Measurements from ENCODE around the gene BATF.

Gene BATF

GRCh38 chr14:75496755-75497154 lies 25.5 kb upstream of the BATF start:
- no peak overlapping the region for H3K14ac ChIP-seq (ENCODE audit: low read length in 2 of 2)
- no peak overlapping the region for H3K9ac ChIP-seq (ENCODE audit: low read length)
- H3K4ac ChIP-seq (ENCODE audit: low read depth in 1 of 2, low read length in 2 of 2): no peak overlapping the region
- H2BK120ac ChIP-seq (ENCODE audit: low read depth, low read length): no peak overlapping the region
- no peak overlapping the region for H2AK5ac ChIP-seq (ENCODE audit: low read length, severe bottlenecking)
- no peak for DNase-seq
- no peaks in the 10 kb centered on the region for H3K79me1 ChIP-seq (replicated peaks; ENCODE audit: low read length, poor library complexity, severe bottlenecking)
- no peak overlapping the region for H2BK5ac ChIP-seq (ENCODE audit: low read depth, low read length, poor library complexity, severe bottlenecking)
- 91% methylated on average over 4 of the region's 4 CpGs for WGBS
- no peak overlapping the region for H4K91ac ChIP-seq (ENCODE audit: low read length)
- H3K18ac ChIP-seq (ENCODE audit: low read depth in 1 of 2, low read length in 2 of 2): no peak overlapping the region
- no peak overlapping the region for H3K27ac ChIP-seq (ENCODE audit: low read length, poor library complexity, severe bottlenecking)
- H2AFZ ChIP-seq (ENCODE audit: low read depth, low read length): no peak overlapping the region
- no peaks in the 10 kb centered on the region for H3K36me3 ChIP-seq (ENCODE audit: control insufficient read depth in 1 of 2, insufficient read depth in 2 of 2, low read depth in 1 of 2, low read length in 2 of 2)
- no peaks in the 10 kb centered on the region for H3K27me3 ChIP-seq (ENCODE audit: control insufficient read depth in 1 of 2, insufficient read depth in 1 of 2, low read length in 2 of 2)
- H2BK15ac ChIP-seq (ENCODE audit: low read depth, poor library complexity, severe bottlenecking): no peak overlapping the region
- H3K23ac ChIP-seq (ENCODE audit: low read length in 2 of 2): no peak overlapping the region
- no peak overlapping the region for H4K8ac ChIP-seq (ENCODE audit: low read length)
- H3K4me2 ChIP-seq (ENCODE audit: low read length, poor library complexity, severe bottlenecking): no peak overlapping the region
- H3K9me3 ChIP-seq (ENCODE audit: control insufficient read depth, low read length): no peaks in the 10 kb centered on the region
- no peak overlapping the region for H2BK12ac ChIP-seq (ENCODE audit: low read length in 2 of 2)
- H3K4me3 ChIP-seq (ENCODE audit: insufficient read depth in 1 of 2, low read depth in 1 of 2, low read length in 2 of 2): no peak overlapping the region
- H3K4me1 ChIP-seq (ENCODE audit: control insufficient read depth, insufficient read depth, low read depth, low read length): no peaks in the 10 kb centered on the region

GRCh38 chr14:75497191-75497590 lies 25.1 kb upstream of the BATF start:
- no peak overlapping the region for H3K27ac ChIP-seq (ENCODE audit: low read length, poor library complexity, severe bottlenecking)
- H2AFZ ChIP-seq (ENCODE audit: low read depth, low read length): no peak overlapping the region
- no peak overlapping the region for H3K9ac ChIP-seq (ENCODE audit: low read length)
- 86% methylated on average over 4 of the region's 4 CpGs for WGBS
- DNase-seq: no peak
- H4K91ac ChIP-seq (ENCODE audit: low read length): no peak overlapping the region
- H2BK5ac ChIP-seq (ENCODE audit: low read depth, low read length, poor library complexity, severe bottlenecking): no peak overlapping the region
- H2BK12ac ChIP-seq (ENCODE audit: low read length in 2 of 2): no peak overlapping the region
- no peak overlapping the region for H3K14ac ChIP-seq (ENCODE audit: low read length in 2 of 2)
- no peaks in the 10 kb centered on the region for H3K4me1 ChIP-seq (ENCODE audit: control insufficient read depth, insufficient read depth, low read depth, low read length)
- H3K36me3 ChIP-seq (ENCODE audit: control insufficient read depth in 1 of 2, insufficient read depth in 2 of 2, low read depth in 1 of 2, low read length in 2 of 2): no peaks in the 10 kb centered on the region
- H4K8ac ChIP-seq (ENCODE audit: low read length): no peak overlapping the region
- no peak overlapping the region for H3K4me2 ChIP-seq (ENCODE audit: low read length, poor library complexity, severe bottlenecking)
- H3K4me3 ChIP-seq (ENCODE audit: insufficient read depth in 1 of 2, low read depth in 1 of 2, low read length in 2 of 2): no peak overlapping the region
- H3K23ac ChIP-seq (ENCODE audit: low read length in 2 of 2): no peak overlapping the region
- H3K4ac ChIP-seq (ENCODE audit: low read depth in 1 of 2, low read length in 2 of 2): no peak overlapping the region
- no peak overlapping the region for H2AK5ac ChIP-seq (ENCODE audit: low read length, severe bottlenecking)
- H2BK120ac ChIP-seq (ENCODE audit: low read depth, low read length): no peak overlapping the region
- no peak overlapping the region for H3K18ac ChIP-seq (ENCODE audit: low read depth in 1 of 2, low read length in 2 of 2)
- H2BK15ac ChIP-seq (ENCODE audit: low read depth, poor library complexity, severe bottlenecking): no peak overlapping the region
- no peaks in the 10 kb centered on the region for H3K27me3 ChIP-seq (ENCODE audit: control insufficient read depth in 1 of 2, insufficient read depth in 1 of 2, low read length in 2 of 2)
- H3K79me1 ChIP-seq (replicated peaks; ENCODE audit: low read length, poor library complexity, severe bottlenecking): no peaks in the 10 kb centered on the region
- no peaks in the 10 kb centered on the region for H3K9me3 ChIP-seq (ENCODE audit: control insufficient read depth, low read length)

- no peaks in the 10 kb centered on the region for H3K36me3 ChIP-seq (ENCODE audit: control insufficient read depth in 1 of 2, insufficient read depth in 2 of 2, low read depth in 1 of 2, low read length in 2 of 2)
- DNase-seq: no peak
- no peak overlapping the region for H2BK120ac ChIP-seq (ENCODE audit: low read depth, low read length)
- WGBS: 94% methylated on average over 7 of the region's 11 CpGs
- no peak overlapping the region for H2AFZ ChIP-seq (ENCODE audit: low read depth, low read length)
- H3K9me3 ChIP-seq (ENCODE audit: control insufficient read depth, low read length): no peaks in the 10 kb centered on the region
- no peak overlapping the region for H3K4me2 ChIP-seq (ENCODE audit: low read length, poor library complexity, severe bottlenecking)
- H3K4ac ChIP-seq (ENCODE audit: low read depth in 1 of 2, low read length in 2 of 2): no peak overlapping the region
- H3K9ac ChIP-seq (ENCODE audit: low read length): no peak overlapping the region
- no peak overlapping the region for H4K91ac ChIP-seq (ENCODE audit: low read length)
- no peak overlapping the region for H2BK5ac ChIP-seq (ENCODE audit: low read depth, low read length, poor library complexity, severe bottlenecking)
- H3K27me3 ChIP-seq (ENCODE audit: control insufficient read depth in 1 of 2, insufficient read depth in 1 of 2, low read length in 2 of 2): no peaks in the 10 kb centered on the region
- no peak overlapping the region for H3K23ac ChIP-seq (ENCODE audit: low read length in 2 of 2)
- no peak overlapping the region for H2BK12ac ChIP-seq (ENCODE audit: low read length in 2 of 2)
- H3K4me1 ChIP-seq (ENCODE audit: control insufficient read depth, insufficient read depth, low read depth, low read length): no peaks in the 10 kb centered on the region
- no peak overlapping the region for H2AK5ac ChIP-seq (ENCODE audit: low read length, severe bottlenecking)
- no peak overlapping the region for H2BK15ac ChIP-seq (ENCODE audit: low read depth, poor library complexity, severe bottlenecking)
- H3K79me1 ChIP-seq (replicated peaks; ENCODE audit: low read length, poor library complexity, severe bottlenecking): no peaks in the 10 kb centered on the region
- no peak overlapping the region for H3K4me3 ChIP-seq (ENCODE audit: insufficient read depth in 1 of 2, low read depth in 1 of 2, low read length in 2 of 2)
- H4K8ac ChIP-seq (ENCODE audit: low read length): no peak overlapping the region
- H3K14ac ChIP-seq (ENCODE audit: low read length in 2 of 2): no peak overlapping the region
- H3K27ac ChIP-seq (ENCODE audit: low read length, poor library complexity, severe bottlenecking): no peak overlapping the region
- H3K18ac ChIP-seq (ENCODE audit: low read depth in 1 of 2, low read length in 2 of 2): no peak overlapping the region
Observed at GRCh38 chr14:75497701-75498100, 24.6 kb upstream of the BATF start.

DNA sequence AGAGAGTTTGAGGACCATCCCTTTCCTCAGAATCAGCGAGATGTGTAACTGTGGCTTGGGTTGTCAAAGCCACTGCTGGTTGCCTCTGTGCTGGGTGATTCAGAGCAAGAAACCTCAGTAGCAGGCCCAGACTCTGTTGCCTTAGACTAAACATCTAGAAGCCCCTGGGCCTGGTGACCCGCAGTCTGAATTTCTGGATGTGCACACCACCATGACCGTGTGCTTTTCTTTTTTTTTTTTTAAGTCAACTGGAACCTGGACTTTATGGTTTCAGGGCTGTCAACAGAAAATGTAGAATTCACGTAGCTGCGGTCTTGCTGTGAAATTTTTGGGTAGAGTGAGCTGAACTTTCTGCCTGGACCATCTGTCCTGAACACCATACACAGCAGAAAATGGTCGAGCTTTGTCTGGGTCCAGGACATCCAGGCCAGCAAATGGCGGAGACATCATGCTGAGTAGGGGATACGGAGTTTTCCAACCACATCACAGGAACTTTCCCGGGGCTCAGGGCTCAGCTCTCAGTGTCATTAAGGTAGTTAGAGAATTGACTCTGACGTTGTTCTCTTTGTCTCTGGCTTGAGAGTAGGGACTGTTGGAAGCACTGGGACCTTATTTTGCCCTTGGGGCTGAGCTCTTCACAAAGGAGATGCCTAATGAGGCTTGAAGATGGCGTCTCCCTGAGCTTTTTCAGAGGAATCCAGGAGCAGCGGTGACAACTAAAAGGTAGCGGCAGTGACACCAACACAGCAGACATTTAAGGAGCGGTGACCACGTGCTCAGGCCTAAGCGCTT lies 23.0 kb upstream of the BATF start:
- Histone ChIP-seq H2AFZ (ENCODE audit: low read depth, low read length) (no peak overlapping the region), H3K9me3 (ENCODE audit: control insufficient read depth, low read length) (no peaks in the 10 kb centered on the region), H3K4me3 (ENCODE audit: insufficient read depth in 1 of 2, low read depth in 1 of 2, low read length in 2 of 2) (no peak overlapping the region), H3K4me1 (ENCODE audit: control insufficient read depth, insufficient read depth, low read depth, low read length) (no peaks in the 10 kb centered on the region), H3K14ac (ENCODE audit: low read length in 2 of 2) (no peak overlapping the region), H2AK5ac (ENCODE audit: low read length, severe bottlenecking) (no peak overlapping the region), H3K27me3 (ENCODE audit: control insufficient read depth in 1 of 2, insufficient read depth in 1 of 2, low read length in 2 of 2) (no peaks in the 10 kb centered on the region), H4K91ac (ENCODE audit: low read length) (no peak overlapping the region), H3K36me3 (ENCODE audit: control insufficient read depth in 1 of 2, insufficient read depth in 2 of 2, low read depth in 1 of 2, low read length in 2 of 2) (no peaks in the 10 kb centered on the region), H3K9ac (ENCODE audit: low read length) (no peak overlapping the region), H2BK12ac (ENCODE audit: low read length in 2 of 2) (no peak overlapping the region), H3K18ac (ENCODE audit: low read depth in 1 of 2, low read length in 2 of 2) (no peak overlapping the region), H3K4ac (ENCODE audit: low read depth in 1 of 2, low read length in 2 of 2) (no peak overlapping the region), H2BK120ac (ENCODE audit: low read depth, low read length) (no peak overlapping the region), H3K27ac (ENCODE audit: low read length, poor library complexity, severe bottlenecking) (no peak overlapping the region), H2BK15ac (ENCODE audit: low read depth, poor library complexity, severe bottlenecking) (no peak overlapping the region), H3K23ac (ENCODE audit: low read length in 2 of 2) (no peak overlapping the region), H3K4me2 (ENCODE audit: low read length, poor library complexity, severe bottlenecking) (no peak overlapping the region), H4K8ac (ENCODE audit: low read length) (no peak overlapping the region), H2BK5ac (ENCODE audit: low read depth, low read length, poor library complexity, severe bottlenecking) (no peak overlapping the region), H3K79me1 (replicated peaks; ENCODE audit: low read length, poor library complexity, severe bottlenecking) (no peaks in the 10 kb centered on the region)
- no peak for DNase-seq
- 87% methylated on average over 16 of the region's 16 CpGs for WGBS
